Vagina (tissue), 2 donors: ENCODE results near the gene BMP10.

Experiments used
- POLR2AphosphoS5 ChIP-seq, 2 donors: sonication (generic); formaldehyde crosslinking; IDR thresholded peaks; one replicate each; pipeline ENCODE4 v1.9.0; 2017; ENCODE audit warnings: antibody characterized with exemption in 2 of 2, mild to moderate bottlenecking in 2 of 2, low read depth in 1 of 2; ENCODE audit not compliant: insufficient read depth in 1 of 2
- TF ChIP-seq, protein P1 (sequence below), 3 experiments: fragments of 450-650 bp in 2 of 3; fragments of 200-600 bp in 1 of 3; sonication (generic) in 1 of 3; IDR thresholded peaks; one replicate each; pipeline ENCODE4 v1.5.1; 2017 to 2019; ENCODE audit warnings: antibody characterized with exemption in 3 of 3, mild to moderate bottlenecking in 2 of 3, moderate library complexity in 2 of 3

- TF ChIP-seq, protein P1, sequence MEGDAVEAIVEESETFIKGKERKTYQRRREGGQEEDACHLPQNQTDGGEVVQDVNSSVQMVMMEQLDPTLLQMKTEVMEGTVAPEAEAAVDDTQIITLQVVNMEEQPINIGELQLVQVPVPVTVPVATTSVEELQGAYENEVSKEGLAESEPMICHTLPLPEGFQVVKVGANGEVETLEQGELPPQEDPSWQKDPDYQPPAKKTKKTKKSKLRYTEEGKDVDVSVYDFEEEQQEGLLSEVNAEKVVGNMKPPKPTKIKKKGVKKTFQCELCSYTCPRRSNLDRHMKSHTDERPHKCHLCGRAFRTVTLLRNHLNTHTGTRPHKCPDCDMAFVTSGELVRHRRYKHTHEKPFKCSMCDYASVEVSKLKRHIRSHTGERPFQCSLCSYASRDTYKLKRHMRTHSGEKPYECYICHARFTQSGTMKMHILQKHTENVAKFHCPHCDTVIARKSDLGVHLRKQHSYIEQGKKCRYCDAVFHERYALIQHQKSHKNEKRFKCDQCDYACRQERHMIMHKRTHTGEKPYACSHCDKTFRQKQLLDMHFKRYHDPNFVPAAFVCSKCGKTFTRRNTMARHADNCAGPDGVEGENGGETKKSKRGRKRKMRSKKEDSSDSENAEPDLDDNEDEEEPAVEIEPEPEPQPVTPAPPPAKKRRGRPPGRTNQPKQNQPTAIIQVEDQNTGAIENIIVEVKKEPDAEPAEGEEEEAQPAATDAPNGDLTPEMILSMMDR (IDR thresholded peaks at IDR 0.05): no peak
- TF ChIP-seq POLR2AphosphoS5 (IDR thresholded peaks at IDR 0.05; ENCODE audit: insufficient read depth in 1 of 2, low read depth in 1 of 2): no peak
These were observed 14.0 kb upstream of the BMP10 start for GRCh38 chr2:68885074-68885810.
